A673 (cell line): ENCODE measurements around the gene ZBED2. TPM values are rescaled to one million over a fixed set of nuclear protein-coding genes. Genes with fewer than 3 reads are reported as not detected.

Experiments
- BruUV-seq: library from RNA; stranded (reverse); fragments of 400-500 nt; replicated peaks from 2 replicates; lab custom pipeline; 2021; lab: Mats Ljungman, UMichigan
- CTCF ChIA-PET: fragments of 300-600 bp; sonication (Branson Sonifier 250); formaldehyde crosslinking; loops from one replicate; lab custom pipeline; 2022; ENCODE audit warnings: antibody characterized with exemption; lab: Charles Lee
- POLR2A ChIA-PET: fragments of 300-600 bp; sonication (Branson Sonifier 250); formaldehyde crosslinking; loops from one replicate; lab custom pipeline; 2022; ENCODE audit warnings: antibody characterized with exemption; ENCODE audit not compliant: low non-redundant PET; lab: Charles Lee
- DNase-seq: peaks from one replicate; pipeline ENCODE4 v3.0.0-alpha.2; 2015; ENCODE audit warnings: low spot score
- H3K27ac ChIP-seq: fragments of 200-600 bp; sonication (generic); 2 replicates; pipeline ENCODE4 v1.5.1; 2016; ENCODE audit warnings: mixed run types, low read depth, mild to moderate bottlenecking, mixed read lengths, antibody characterized with exemption, low read length; ENCODE audit not compliant: poor library complexity, severe bottlenecking
- H3K27me3 ChIP-seq: fragments of 200-600 bp; sonication (generic); replicated peaks from 2 replicates; pipeline ENCODE4 v1.6.1; 2017; ENCODE audit warnings: mixed run types, low read depth, mild to moderate bottlenecking, mixed read lengths, antibody characterized with exemption, low read length; ENCODE audit not compliant: insufficient read depth, poor library complexity
- H3K36me3 ChIP-seq: fragments of 200-600 bp; sonication (generic); 2 replicates; pipeline ENCODE4 v1.6.1; 2016; ENCODE audit warnings: mixed run types, mild to moderate bottlenecking, mixed read lengths, antibody characterized with exemption, low read length; ENCODE audit not compliant: insufficient read depth, poor library complexity, severe bottlenecking
- H3K4me1 ChIP-seq: fragments of 200-600 bp; sonication (generic); 2 replicates; pipeline ENCODE4 v1.6.1; 2017; ENCODE audit warnings: mixed run types, mild to moderate bottlenecking, mixed read lengths, antibody characterized with exemption, low read length; ENCODE audit not compliant: insufficient read depth, poor library complexity, severe bottlenecking
- H3K4me3 ChIP-seq: fragments of 200-600 bp; sonication (generic); 2 replicates; pipeline ENCODE4 v1.5.1; 2016; ENCODE audit warnings: low read depth, mixed run types, mild to moderate bottlenecking, mixed read lengths, low read length; ENCODE audit not compliant: poor library complexity, severe bottlenecking
- H3K9me3 ChIP-seq: fragments of 200-600 bp; sonication (generic); 2 replicates; pipeline ENCODE4 v1.6.1; 2016; ENCODE audit warnings: mixed run types, low read depth, mild to moderate bottlenecking, mixed read lengths, antibody characterized with exemption, low read length; ENCODE audit not compliant: poor library complexity, severe bottlenecking
- EZH2 ChIP-seq: fragments of 200-600 bp; sonication (generic); IDR thresholded peaks from 2 replicates; pipeline ENCODE4 v1.6.1; 2017; ENCODE audit warnings: borderline replicate concordance, low read depth, mild to moderate bottlenecking, mixed read lengths, antibody characterized with exemption, low read length; ENCODE audit not compliant: poor library complexity, severe bottlenecking
- intact Hi-C: fragments of 100-400 bp; cut with micrococcal nuclease; formaldehyde crosslinking; loops from one replicate; pipeline ENCODE4 v1.10.0; 2022; ENCODE audit not compliant: unreplicated experiment
- total RNA-seq: library from RNA; stranded (reverse); gene quantifications from 2 replicates; pipeline ENCODE4 v1.2.3, GENCODE V29; 2021
- TF ChIP-seq, protein P1 (sequence below): fragments of 300-800, 200-600 bp; sonication (generic); conservative IDR thresholded peaks from 2 replicates; pipeline ENCODE4 v1.5.1; 2017; ENCODE audit warnings: low read depth, mild to moderate bottlenecking, antibody characterized with exemption, low read length, moderate library complexity, mixed read lengths

Gene ZBED2
- total RNA-seq, 1 experiment from 2014 or later, result not detected

DNA sequence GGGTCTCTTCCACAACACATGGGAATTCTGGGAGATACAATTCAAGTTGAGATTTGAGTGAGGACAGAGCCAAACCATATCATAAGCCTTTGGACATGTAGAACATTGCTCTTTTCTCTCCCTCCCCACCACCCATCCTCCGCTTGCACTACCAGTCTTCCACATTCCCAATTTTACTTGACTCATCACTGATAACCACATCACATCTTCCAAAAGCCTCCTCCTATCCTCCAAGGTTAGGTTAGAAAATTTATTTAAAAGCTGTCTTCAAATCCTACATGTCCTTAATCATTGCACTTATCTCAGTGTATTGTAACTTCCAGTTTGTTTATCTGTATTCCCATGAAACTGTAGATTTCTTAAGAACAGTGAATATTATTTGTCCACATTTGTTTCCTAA lies 10.4 kb downstream of the ZBED2 start:
- ChIA-PET CTCF (no interaction called here), POLR2A (no interaction called here)
- no peak for DNase-seq
- Histone ChIP-seq H3K27ac (no peak overlapping the region), H3K9me3 (no peaks in the 10 kb centered on the region), H3K4me3 (no peak overlapping the region), H3K27me3 (no peaks in the 10 kb centered on the region), H3K4me1 (no peaks in the 10 kb centered on the region), H3K36me3 (no peaks in the 10 kb centered on the region)
- TF ChIP-seq, protein P1, sequence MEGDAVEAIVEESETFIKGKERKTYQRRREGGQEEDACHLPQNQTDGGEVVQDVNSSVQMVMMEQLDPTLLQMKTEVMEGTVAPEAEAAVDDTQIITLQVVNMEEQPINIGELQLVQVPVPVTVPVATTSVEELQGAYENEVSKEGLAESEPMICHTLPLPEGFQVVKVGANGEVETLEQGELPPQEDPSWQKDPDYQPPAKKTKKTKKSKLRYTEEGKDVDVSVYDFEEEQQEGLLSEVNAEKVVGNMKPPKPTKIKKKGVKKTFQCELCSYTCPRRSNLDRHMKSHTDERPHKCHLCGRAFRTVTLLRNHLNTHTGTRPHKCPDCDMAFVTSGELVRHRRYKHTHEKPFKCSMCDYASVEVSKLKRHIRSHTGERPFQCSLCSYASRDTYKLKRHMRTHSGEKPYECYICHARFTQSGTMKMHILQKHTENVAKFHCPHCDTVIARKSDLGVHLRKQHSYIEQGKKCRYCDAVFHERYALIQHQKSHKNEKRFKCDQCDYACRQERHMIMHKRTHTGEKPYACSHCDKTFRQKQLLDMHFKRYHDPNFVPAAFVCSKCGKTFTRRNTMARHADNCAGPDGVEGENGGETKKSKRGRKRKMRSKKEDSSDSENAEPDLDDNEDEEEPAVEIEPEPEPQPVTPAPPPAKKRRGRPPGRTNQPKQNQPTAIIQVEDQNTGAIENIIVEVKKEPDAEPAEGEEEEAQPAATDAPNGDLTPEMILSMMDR, result no peak
- TF ChIP-seq EZH2, result no peak
- BruUV-seq, result no TSS peak
- intact Hi-C loops, result no loop called here

- no peak overlapping the region for H3K4me3 ChIP-seq
- H3K9me3 ChIP-seq, result no peaks in the 10 kb centered on the region
- H3K36me3 ChIP-seq, result no peaks in the 10 kb centered on the region
- no peak for TF ChIP-seq EZH2
- TF ChIP-seq, protein P1, result no peak
- H3K27me3 ChIP-seq, result no peaks in the 10 kb centered on the region
- no peaks in the 10 kb centered on the region for H3K4me1 ChIP-seq
- DNase-seq, result no peak
- no TSS peak for BruUV-seq
- CTCF ChIA-PET, result no interaction called here
- H3K27ac ChIP-seq, result no peak overlapping the region
- intact Hi-C loops, result no loop called here
- POLR2A ChIA-PET, result no interaction called here
Observed at GRCh38 chr3:111582120-111582474, 13.0 kb downstream of the ZBED2 start.

DNA sequence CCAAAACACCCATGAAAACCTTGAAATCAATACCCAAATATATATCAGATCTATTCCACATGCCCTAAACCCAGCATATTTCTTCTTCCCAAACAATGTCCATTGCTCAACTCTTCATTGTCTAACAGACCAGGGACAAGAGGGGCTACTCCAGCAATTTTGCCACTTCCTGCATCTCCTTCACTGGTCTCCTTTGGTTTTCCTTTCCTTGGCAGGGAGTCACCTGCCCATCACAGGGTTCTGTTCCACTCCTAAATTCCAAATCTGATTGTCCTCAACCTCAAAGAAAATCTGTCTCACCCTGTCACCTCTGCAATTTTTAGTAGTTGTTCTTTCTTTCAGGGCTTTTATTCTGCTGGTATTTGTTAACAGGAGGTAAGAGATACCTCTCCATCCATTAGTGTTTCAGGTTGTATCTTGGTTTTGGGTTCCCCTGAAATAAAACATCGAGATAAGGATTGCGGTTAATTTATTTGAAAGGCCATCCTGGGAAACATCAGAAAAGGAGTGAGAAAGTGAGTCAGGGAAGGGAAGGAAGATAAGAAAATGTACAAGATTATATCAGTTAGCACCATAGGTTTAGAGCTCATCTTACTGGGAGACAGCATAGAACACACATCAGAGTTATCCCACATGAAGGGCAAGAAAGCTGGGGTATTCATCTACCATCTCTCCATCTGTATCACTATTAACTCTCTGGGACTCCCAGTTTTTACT lies 13.6 kb downstream of the ZBED2 start:
- Histone ChIP-seq H3K27me3 (no peaks in the 10 kb centered on the region), H3K36me3 (no peaks in the 10 kb centered on the region), H3K4me3 (no peak overlapping the region), H3K4me1 (no peaks in the 10 kb centered on the region), H3K9me3 (no peaks in the 10 kb centered on the region), H3K27ac (no peak overlapping the region)
- ChIA-PET CTCF (no interaction called here), POLR2A (no interaction called here)
- intact Hi-C loops, result no loop called here
- DNase-seq, result no peak
- BruUV-seq, result no TSS peak
- TF ChIP-seq, protein P1, result no peak
- TF ChIP-seq EZH2, result no peak
